Measurements from ENCODE around the gene GRP.
"Not testable (repeated sequence)": the region's sequence is repeated elsewhere in the genome, so short reads cannot be mapped to it uniquely, and the experiment has no call there.

The GRP gene

DNA sequence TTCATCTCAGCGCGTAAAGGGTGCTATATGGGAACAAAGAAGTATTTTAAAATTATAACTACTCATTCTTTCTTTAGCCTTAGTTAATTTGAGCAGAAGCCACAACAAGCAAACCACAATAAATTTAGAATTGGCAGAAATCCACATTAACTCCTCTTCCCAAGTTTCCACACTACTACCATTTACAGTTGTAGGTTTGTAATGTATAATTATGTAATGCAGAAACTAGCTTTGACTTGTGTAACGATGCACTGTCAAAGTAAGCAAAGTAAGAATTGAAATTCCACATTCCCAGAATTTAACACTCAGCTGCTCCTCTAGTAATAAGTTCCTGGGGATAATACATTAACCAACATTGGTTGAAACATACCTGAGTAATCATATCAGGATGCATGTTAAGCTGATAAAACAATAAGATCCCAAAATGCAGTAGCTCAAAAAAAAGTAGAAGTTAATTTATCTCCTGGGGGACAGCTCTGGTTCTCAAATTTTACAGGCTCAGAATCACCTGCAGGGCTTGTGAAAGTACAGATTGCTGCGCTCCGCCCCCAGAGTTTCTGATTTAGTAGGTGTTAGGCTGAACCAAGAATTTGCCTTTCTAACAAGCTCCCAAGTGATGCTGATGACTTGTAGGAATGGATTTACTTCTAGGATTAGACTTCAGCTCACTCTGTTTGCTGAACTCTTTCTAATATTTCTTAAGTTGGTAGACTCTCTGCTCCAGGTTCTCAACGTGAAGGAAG, 9.9 kb downstream of the GRP start:
- FAIRE-seq = no peak

DNA sequence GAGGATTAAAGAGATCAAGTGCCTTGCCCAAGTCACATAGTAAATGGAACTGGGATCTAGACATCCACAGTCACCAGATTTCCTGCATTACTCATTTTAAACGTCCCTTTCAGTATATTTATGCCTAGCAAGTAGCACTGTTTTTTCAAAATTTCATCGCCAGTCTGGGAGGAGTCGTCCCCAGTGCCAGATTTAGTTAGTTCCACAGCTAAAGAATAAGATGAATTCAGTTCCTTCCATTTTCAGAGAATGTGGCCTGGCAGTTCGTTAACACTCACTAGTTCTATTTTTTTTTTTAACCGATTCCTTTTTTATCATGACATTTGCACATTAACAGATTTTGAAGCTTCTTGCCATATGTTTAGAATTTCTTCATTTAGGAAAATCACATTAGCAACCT, 11.2 kb downstream of the GRP start:
- FAIRE-seq = no peak

DNA sequence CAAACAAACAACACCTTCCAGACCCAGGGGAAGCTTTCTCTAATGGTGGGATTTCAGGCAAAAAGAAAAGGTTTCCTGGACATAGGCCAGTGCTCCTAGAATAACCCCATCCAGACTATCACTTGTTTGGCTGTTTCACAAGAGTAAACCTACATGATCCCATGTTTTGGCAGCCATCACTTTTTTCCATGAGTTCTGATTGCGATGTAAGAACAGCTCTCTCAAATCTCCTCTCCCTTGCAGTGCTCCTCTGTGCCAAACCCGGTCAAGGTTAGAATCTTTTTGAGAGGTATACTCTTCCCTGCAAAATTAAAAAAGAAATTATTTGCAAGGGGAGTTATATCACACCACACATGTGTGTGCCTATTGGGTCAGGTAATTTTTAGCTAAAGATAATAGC, 11.9 kb downstream of the GRP start:
- FAIRE-seq = no peak

DNA sequence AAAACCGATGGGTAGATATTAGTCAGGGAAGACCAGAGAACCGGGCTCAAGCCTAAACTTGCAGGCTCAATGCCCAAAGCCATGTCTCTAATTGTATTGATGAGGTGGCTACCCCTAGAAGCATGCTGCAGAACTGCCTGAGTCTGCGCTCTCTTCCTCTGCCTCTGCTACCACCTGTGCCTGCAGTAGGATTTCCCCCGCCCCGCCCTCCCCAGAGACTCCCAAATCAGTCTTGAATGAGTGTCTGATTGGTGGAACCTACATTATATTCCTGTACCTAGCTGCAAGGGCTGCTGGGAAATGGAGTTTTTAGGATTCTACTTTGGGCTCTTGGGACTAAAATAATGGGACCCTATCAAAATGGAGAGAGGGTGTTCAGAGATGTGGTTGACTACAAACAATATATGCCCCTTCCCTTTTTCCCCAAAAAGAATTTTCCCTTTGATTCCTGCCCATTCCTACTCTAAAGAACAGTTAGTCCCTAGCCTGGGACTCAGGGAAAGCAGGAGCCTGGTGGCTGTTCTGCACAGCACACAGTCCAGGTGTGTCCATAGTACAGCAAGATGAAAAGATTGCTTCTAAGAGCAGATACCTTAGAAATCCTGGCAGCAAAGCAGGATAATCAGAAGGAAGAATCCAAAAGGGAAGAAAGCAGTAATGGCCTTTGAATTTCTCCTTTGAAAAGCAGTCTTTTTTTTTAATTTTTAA, 12.5 kb downstream of the GRP start:
- FAIRE-seq = no peak

DNA sequence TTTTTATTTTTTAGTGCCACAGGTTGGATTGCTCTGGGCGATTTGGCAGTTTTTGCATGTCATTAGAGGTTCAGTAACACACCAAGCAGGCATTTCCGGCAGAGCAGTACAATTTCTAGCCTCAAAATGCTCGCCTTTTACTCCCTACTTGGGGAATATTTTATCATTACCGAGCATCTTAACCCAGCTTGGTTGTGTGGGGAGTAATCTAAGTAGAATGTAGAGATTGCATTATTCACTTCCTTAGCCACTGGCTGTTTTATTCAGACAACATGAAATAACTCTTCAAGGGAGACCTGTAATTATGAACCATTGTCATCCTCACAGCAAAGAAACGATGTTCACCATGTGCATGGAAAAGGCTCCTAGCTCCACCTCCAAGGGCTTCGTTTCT, 13.1 kb downstream of the GRP start:
- no peak for FAIRE-seq

DNA sequence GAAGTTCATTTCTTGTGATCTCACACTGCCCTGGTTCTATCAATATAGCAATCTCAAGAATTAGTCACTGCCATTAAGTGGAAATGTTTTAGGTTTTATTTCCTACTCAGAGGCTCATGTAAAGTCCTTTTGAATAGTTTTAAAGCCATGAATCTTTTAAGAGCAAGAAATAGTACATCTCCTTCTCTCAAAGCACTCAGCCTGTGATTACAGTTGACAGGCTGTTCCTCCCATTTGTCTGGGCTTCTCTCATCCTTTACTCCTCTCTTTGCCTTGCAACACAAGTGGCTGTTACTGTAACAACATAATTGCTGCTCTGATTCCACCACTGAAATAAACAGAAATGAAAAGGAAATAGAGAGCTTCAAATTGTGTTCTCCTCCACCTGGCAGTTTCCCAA, 18.4 kb downstream of the GRP start:
- no peak for FAIRE-seq

DNA sequence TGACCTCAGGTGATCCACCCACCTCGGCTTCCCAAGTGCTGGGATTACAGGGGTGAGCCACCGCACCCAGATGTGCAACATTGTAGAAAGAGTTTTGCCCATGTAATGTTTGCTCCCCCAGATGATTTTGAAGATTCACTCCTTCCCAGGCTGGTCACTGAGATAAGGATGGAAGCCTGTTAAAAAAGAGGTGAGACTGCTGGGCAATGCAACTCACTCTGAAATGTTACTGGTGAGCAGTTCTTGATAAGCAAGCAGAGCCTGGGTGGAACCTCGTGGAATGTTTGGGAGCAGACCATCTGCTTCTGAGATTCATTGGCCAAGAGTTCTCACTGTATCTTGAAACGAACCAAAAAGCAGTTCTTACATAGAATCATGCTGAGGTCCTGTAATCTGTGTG, 19.7 kb downstream of the GRP start:
- FAIRE-seq = no peak

DNA sequence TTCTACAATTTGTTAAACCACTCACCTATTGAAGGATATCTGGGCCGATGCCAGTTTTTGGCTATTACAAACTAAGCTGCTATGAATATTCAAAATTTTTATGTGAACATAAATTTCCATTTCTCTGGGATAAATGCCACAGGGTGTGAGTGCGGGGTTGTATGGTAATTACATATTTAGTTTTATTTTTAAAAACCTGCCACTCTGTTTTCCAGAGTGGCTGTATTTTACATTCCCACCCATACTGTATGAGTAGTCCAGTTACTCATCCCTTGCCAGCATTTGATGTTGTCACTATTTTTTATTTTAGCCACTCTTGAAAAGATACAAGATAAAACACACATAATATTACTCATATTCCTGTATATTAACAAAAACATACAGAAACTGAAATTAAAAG, 22.9 kb downstream of the GRP start:
- FAIRE-seq = no peak

DNA sequence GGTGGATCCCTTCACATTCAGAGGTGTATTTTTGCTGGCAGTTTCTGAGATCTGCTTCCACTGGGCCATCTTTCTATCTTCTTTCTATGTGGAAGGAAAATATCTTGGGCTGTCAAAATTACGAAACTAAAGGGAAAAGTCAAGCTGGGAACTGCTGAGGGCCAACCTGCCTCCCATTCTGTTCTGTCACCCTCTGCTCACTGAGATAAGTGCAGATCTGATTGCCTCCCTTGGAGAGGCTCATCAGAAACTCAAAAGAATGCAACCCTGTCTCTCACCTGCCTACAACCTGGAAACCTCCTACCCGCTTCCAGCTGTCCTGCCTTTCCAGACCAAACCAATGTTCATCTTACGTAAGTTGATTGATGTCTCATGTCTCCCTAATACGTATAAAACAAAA, 26.8 kb downstream of the GRP start:
- no peak for FAIRE-seq

DNA sequence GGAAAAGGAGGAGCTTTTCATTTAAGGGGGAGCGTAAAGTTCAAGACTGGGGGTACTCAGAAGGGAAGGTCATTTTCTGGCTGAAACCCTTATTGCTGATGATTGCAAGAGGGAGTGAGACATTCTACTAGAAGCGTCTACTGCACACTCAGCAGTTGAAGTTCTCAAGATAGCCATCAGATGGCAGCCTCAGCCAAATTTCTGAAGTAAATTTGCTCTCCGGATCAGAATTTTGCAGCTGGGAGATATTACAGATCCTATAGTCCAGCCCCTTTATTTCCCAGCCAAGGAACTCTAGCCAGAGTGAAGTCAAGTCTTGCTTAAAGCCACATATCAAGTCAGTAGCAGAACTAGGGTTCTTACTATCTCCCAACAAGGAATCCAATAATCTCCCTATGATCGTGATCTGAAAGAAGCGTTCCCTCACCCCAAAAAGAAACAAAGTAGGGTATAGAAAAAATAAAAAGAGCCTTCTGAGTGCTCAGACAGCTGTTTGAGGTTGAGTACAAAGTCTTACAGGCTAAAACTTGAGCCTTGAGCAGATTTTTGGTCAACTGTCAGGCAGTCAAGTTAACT, 29.3 kb downstream of the GRP start:
- FAIRE-seq = no peak

DNA sequence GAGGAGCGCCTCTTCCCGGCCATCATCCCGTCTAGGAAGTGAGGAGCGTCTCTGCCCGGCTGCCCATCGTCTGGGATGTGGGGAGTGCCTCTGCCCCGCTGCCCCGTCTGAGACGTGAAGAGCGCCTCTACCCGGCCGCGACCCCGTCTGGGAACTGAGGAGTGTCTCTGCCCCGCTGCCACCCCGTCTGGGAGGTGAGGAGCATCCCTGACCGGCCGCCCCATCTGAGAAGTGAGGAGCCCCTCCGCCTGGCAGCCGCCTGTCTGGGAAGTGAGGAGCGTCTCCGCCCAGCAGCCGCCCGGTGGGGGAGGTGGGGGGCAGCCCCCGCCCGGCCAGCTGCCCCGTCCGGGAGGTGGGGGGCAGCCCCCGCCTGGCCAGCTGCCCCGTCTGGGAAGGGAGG, 35.5 kb downstream of the GRP start:
- not testable (repeated sequence) for FAIRE-seq

DNA sequence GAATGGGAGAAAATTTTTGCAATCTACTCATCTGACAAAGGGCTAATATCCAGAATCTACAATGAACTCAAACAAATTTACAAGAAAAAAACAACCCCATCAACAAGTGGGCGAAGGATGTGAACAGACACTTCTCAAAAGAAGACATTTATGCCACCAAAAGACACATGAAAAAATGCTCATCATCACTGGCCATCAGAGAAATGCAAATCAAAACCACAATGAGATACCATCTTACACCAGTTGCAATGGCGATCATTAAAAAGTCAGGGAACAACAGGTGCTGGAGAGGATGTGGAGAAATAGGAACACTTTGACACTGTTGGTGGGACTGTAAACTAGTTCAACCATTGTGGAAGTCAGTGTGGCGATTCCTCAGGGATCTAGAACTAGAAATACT, 41.9 kb downstream of the GRP start:
- FAIRE-seq = not testable (repeated sequence)

DNA sequence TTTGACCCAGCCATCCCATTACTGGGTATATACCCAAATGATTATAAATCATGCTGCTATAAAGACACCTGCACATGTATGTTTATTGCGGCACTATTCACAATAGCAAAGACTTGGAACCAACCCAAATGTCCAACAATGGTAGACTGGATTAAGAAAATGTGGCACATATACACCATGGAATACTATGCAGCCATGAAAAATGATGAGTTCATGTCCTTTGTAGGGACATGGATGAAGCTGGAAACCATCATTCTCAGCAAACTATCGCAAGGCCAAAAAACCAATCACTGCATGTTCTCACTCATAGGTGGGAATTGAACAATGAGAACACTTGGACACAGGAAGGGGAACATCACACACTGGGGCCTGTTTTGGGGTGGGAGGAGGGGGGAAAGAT, 42.3 kb downstream of the GRP start:
- not testable (repeated sequence) for FAIRE-seq

DNA sequence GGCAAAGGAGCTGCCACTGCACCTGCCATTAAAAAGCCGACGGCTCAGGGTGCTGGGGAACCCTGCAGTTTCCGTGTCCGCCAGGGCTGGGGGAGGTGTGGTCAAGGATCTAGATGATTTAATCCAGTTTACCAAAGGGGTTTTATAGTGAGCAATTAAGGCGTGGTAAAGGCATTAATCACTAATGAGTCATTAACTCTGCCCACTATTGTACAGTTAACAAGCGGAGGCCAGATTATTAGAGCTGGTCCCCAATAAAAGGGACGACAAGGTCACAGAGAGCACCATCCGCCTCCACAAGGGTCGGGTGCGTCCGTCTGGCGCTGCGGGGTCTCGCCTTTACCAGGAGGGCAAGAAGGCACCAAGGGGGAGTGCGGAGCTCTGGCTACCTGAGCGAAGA, 43.7 kb downstream of the GRP start:
- no peak for FAIRE-seq

DNA sequence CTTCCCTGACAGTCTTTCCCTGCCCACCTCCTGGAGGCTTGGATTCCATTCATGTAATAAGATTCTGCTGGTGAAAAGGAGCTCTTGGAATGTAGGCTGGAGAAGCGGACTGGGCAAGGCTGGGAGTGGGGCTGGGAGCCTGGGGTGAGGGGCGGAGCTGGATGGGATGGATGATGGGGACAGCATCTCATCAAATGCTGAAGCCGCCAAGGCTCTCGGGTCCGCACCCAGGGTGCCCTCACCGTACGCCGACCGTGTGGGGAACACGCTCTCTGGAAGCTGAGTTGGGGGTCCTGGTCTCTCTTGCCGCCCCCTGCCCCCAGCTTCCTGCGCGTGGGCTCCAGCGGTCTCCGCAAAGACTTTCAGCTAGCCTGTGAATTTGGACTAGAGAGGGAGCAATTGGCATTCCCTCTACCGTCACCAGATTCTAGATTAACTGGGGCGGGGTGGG, 44.2 kb downstream of the GRP start:
- no peak for FAIRE-seq

DNA sequence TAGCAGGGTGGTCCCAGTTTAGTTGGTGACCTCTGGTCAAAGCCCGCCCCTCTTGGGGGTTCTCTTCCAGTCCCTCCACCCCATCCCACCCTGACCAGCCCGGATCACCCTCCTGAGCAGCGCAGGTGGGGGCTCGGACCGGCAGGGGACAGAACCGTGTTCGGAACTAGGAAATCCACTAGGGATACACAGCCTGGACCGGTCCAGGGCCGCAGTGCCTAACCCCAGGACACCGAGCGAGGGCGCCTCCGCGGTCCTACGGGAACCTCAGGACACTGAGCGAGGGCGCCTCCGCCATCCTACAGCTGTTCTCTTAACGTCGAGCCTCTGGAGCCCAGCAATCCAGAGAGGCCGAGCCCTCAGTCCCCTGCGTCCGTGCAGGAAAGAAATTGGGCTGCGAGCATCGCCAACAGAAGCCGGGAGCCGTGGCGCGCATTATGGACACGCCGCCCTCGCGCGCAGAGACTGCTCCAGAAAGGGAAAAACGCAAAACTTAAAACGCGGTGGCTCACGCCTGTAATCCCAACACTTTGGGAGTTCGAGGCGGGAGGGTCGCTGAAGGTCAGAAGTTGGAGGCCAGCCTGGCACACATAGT, 44.8 kb downstream of the GRP start:
- no peak for FAIRE-seq

DNA sequence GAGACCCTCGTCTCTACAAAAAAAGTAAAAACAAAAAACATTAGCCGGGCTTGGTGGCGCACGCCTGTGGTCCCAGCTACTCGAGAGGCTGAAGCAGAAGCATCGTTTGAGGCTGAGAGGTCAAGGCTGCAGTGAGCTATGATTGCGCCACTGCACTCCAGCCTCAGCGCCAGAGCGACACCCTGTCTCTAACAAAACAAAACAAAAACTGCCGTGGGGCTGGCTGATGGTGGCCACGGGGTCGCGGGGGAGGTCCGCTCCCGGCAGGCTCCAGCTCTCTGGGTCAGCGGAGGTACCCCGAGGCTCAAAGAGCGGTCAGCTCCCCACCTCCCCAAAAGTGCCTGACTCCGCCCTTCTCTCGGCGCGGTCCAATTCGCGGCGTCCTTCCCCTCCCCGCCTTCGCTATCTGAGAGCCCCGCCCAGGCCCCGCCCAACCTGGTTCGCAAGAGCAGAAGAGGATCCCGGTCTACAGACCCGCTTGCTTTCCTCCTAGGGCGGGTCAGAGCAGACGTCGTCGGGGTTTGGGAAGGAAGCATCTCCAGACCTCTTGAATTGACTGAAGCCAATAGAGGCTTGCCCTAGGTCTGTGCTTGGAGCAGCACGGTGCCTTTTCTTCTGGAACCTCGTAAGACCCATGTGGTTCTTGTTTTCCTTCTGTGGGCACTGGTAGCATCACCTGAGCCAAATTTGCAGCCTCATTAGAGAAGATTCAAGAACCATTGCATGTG, 45.5 kb downstream of the GRP start:
- FAIRE-seq = no peak

DNA sequence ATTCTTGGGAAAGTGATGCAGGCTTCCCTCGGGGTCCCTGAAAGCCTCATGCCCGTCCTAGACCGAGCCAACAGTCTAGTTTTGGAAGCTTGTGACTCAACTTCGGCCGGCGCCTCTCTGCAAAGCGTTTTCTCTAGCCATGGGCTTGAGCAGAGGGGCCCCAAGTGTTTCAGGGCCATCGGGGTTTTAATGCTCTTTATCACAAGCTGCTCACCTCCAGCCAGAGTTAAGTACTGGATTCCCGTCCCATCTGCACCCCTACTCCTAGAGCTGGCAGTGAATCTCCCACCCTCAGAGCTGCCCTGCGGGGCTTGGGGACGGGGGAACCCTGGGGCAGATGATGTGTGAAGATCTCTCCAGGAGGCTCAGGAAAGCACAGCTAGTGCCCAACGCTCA, 46.0 kb downstream of the GRP start:
- no peak for FAIRE-seq

DNA sequence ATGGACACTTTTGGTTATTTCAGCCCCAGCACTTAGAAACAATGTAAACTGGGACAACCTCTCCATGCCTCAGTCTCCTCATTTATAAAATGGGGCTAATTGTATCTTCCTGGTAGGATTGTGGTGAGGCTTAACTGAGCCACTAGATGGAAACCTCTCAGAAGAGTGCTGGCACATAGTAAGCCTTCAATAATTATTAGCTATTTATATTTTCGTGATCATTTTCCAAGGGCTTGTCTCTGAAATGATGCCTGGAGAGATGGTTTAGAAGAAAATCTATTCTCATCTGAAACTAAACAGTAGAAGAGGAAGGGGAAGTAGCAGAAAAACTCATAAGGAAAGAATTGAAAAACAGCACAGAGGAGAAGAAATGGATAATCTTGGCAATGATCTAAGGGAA, 46.5 kb downstream of the GRP start:
- no peak for FAIRE-seq

DNA sequence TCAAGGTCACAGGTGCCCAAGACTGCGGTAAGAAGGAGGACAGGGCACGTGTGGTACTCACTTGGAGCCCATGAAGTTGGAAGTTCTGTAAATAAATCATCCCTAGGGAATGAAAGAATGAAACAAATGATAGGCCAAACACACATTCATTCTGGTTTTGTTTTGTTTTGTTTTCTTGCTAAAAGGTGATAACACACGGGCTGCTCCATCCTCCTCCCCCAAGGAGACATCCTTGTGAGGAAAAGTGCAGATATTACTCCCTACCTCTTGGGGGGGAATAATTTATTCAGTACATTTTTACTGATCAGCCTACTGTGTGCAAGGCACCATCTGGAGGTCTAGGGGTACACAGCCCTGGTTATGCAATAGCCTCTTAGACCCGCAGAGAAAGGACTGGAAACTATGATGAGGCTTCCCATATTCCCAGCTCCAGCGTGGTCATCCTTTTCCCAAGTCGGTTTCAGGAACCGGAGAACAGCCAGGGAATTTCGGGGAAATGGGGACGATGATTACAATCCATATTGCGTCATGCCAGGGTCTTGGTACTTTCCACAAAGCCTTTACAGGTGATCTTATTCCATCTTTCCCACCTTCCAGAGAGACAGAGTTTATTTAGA, 47.0 kb downstream of the GRP start:
- FAIRE-seq = no peak

DNA sequence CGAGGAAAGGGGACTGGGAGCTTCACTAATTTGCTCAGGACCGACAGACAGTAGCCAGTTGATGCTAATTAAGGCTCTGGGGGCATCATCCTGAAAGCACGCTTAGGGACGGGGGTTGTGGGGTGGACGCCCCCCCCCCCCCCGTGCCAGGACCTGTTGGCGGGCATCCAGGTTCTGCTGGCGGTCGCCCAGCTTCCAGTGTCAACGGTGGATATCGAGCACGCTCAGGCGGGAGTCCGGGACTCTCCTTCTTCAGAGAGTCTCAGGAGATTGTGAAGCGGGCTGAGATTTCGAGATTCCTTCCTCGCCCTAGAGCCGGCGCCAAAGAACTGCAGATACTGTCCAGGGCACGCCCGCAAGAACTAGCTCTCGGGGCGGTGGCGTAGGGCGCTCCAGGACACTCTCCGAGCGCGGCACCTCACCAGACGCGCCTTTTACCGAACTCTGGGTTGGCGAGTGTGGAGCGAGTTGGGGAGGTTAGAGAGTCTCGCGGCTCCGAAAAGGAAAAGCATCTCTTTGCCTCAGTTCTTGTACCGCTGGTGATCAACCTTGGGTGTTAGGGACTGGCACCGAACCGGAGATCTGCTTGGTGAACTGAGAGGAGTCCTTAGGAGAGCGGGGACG, 47.7 kb downstream of the GRP start:
- FAIRE-seq = no peak

DNA sequence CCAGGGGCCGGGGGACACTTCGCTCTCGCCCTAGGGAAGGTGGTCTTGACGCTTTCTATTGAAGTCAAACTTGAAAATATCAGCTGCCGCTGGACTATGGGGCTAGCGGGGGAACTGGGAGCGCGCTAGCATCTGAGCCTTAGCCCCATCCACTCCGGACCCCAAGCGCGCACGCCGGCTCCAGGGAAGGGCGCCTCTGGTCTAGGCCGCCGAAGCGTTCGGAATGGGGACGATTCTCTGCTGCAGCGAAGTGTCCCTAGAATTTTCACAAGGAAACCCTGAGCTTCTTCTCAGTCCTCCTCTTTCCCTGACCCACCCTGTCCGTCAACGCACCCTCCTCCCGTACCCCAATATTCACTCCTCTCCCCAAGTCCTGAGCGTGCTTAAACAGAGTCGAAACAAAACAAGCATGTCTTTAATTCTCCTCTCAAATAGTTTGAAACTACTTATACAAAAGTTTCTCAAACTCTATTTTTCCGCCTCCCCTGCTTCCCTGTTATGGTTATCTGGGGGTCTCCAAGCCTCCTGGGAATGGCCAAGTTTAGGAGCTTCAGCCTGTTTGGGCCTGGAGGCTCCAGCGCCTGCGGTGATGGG, 48.3 kb downstream of the GRP start:
- FAIRE-seq = no peak

Measured in colon (tissue), 2 donors.